DND-41 (cell line): ENCODE data around the gene SGSH.

Experiments used
- ATAC-seq: fragments of 200-7000 bp; cut with Tn5 transposase; 3 replicates; pipeline ENCODE4 v1.9.1; 2021; ENCODE audit warnings: low read depth; ENCODE audit not compliant: insufficient read depth
- DNase-seq: peaks from one replicate; pipeline ENCODE4 v3.0.0-alpha.2; 2020
- H2AFZ ChIP-seq: 2 replicates; pipeline ENCODE4 v1.6.0; 2012; ENCODE audit warnings: low read depth, low read length
- H3K27ac ChIP-seq: 2 replicates; pipeline ENCODE4 v1.5.1; 2012; ENCODE audit warnings: low read length, inconsistent platforms
- H3K27me3 ChIP-seq: fragments of 200-600 bp; sonication (generic); 2 replicates; pipeline ENCODE4 v1.6.0; 2012; ENCODE audit warnings: low read length, mild to moderate bottlenecking, inconsistent platforms; ENCODE audit not compliant: insufficient read depth, poor library complexity
- H3K36me3 ChIP-seq: 2 replicates; pipeline ENCODE4 v1.5.1; 2012; ENCODE audit warnings: low read length, inconsistent platforms; ENCODE audit not compliant: insufficient read depth
- H3K4me1 ChIP-seq: 2 replicates; pipeline ENCODE4 v1.5.1; 2012; ENCODE audit warnings: mild to moderate bottlenecking, low read length; ENCODE audit not compliant: insufficient read depth
- H3K4me2 ChIP-seq: 2 replicates; pipeline ENCODE4 v1.6.0; 2012; ENCODE audit warnings: mild to moderate bottlenecking, moderate library complexity, low read length, inconsistent platforms; ENCODE audit not compliant: insufficient read depth
- H3K4me3 ChIP-seq, 2 experiments: fragments of 200-600 bp in 1 of 2; shearing (Covaris generic) in 1 of 2; 2 replicates each; pipeline ENCODE4 v1.5.1; 2012 to 2016; ENCODE audit warnings: inconsistent platforms in 2 of 2, low read length in 2 of 2, mild to moderate bottlenecking in 2 of 2, low read depth in 1 of 2, moderate library complexity in 1 of 2
- H3K79me2 ChIP-seq: 2 replicates; pipeline ENCODE4 v1.6.0; 2012; ENCODE audit warnings: low read length, inconsistent platforms; ENCODE audit not compliant: insufficient read depth
- H3K9ac ChIP-seq: 2 replicates; pipeline ENCODE4 v1.6.0; 2012; ENCODE audit warnings: low read depth, mild to moderate bottlenecking, inconsistent platforms, low read length, moderate library complexity
- H3K9me3 ChIP-seq: 2 replicates; pipeline ENCODE4 v1.5.1; 2012; ENCODE audit warnings: low read length, moderate library complexity, mild to moderate bottlenecking, inconsistent platforms; ENCODE audit not compliant: insufficient read depth, severe bottlenecking
- H4K20me1 ChIP-seq: 2 replicates; pipeline ENCODE4 v1.6.0; 2012; ENCODE audit warnings: low read length; ENCODE audit not compliant: insufficient read depth
- EZH2 ChIP-seq: IDR thresholded peaks from 3 replicates; pipeline ENCODE4 v1.6.1; 2012; ENCODE audit warnings: borderline replicate concordance, low read depth, mild to moderate bottlenecking, moderate library complexity, low read length, inconsistent platforms; ENCODE audit not compliant: severe bottlenecking
- TF ChIP-seq, protein P1 (sequence below): IDR thresholded peaks from 2 replicates; pipeline ENCODE4 v1.5.1; 2012; ENCODE audit warnings: borderline replicate concordance, low read length, moderate library complexity, mild to moderate bottlenecking; ENCODE audit not compliant: poor library complexity, severe bottlenecking; ENCODE audit errors: extremely low read depth

SGSH gene

DNA sequence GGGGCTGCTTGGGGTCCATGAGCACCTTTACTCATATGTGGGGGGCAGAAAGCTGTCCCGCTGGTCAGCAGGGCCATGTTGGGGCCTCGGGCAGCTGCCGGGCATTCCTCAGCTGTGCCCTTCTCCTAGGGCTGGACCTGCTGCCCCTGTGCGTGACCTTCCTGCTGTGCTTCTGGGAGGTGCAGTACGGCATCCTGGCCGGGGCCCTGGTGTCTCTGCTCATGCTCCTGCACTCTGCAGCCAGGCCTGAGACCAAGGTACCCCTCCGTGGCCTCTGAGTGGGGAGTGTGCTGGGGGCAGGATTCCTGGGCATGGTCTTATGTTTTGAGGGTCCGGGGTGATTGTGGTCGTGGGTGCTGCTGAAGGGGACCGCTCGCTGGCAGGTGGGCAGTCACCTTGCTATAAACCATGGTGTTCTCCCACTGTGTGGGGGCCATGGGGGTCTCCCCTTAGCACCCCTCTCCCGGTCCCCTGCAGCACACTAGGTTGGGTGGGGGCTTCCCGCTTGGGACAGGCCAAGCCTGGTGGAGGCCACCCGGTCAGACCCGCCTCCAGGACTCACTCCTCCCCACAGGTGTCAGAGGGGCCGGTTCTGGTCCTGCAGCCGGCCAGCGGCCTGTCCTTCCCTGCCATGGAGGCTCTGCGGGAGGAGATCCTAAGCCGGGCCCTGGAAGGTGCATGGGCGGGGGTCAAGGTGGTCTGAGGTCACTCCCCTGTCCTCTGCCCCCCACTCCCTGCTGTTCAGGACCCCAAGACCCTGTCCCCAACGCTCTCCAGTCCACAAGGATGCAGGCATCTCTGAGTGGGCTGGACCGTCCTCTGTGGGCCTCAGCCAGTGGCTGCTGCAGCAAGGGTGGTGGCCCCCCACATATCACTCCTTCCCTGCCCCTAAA is 28.1 kb upstream of the SGSH start:
- no peak overlapping the region for H3K4me3 ChIP-seq
- no peak overlapping the region for H3K9ac ChIP-seq
- H3K4me1 ChIP-seq, result no peaks in the 10 kb centered on the region
- TF ChIP-seq, protein P1, sequence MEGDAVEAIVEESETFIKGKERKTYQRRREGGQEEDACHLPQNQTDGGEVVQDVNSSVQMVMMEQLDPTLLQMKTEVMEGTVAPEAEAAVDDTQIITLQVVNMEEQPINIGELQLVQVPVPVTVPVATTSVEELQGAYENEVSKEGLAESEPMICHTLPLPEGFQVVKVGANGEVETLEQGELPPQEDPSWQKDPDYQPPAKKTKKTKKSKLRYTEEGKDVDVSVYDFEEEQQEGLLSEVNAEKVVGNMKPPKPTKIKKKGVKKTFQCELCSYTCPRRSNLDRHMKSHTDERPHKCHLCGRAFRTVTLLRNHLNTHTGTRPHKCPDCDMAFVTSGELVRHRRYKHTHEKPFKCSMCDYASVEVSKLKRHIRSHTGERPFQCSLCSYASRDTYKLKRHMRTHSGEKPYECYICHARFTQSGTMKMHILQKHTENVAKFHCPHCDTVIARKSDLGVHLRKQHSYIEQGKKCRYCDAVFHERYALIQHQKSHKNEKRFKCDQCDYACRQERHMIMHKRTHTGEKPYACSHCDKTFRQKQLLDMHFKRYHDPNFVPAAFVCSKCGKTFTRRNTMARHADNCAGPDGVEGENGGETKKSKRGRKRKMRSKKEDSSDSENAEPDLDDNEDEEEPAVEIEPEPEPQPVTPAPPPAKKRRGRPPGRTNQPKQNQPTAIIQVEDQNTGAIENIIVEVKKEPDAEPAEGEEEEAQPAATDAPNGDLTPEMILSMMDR, result no peak
- no peak for TF ChIP-seq EZH2
- no peaks in the 10 kb centered on the region for H4K20me1 ChIP-seq
- H3K36me3 ChIP-seq, result no peaks in the 10 kb centered on the region
- H3K27me3 ChIP-seq, result no peaks in the 10 kb centered on the region
- H3K4me2 ChIP-seq, result no peak overlapping the region
- H2AFZ ChIP-seq, result no peak overlapping the region
- no peaks in the 10 kb centered on the region for H3K9me3 ChIP-seq
- H3K79me2 ChIP-seq, result no peaks in the 10 kb centered on the region
- H3K27ac ChIP-seq, result no peak overlapping the region
- DNase-seq (no peak), ATAC-seq (no peak)

DNA sequence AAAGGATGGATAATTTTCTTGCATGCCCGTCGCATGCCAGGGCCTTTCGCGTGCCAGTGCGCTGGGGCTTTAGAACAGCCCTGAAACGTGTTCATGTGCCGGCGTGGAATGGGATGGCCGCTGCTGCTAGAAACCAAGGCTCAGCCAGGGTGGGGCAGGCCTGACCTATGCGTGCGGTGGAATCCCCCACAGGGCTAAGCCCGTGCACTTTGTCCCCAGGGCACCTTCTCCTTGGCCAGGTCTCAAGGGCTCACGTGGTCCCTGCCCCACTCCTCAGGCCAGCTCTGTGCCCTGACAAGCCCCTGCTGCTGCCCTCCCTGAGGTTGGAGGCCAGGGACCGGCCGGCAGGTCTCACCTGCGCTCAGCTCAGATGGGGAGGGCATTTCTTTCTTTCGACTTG is 27.4 kb upstream of the SGSH start:
- H3K27ac ChIP-seq, result no peak overlapping the region
- H3K9ac ChIP-seq, result no peak overlapping the region
- H3K4me2 ChIP-seq, result no peak overlapping the region
- H2AFZ ChIP-seq, result no peak overlapping the region
- ATAC-seq (no peak), DNase-seq (no peak)
- no peaks in the 10 kb centered on the region for H3K79me2 ChIP-seq
- H4K20me1 ChIP-seq, result no peaks in the 10 kb centered on the region
- no peak overlapping the region for H3K4me3 ChIP-seq
- H3K9me3 ChIP-seq, result no peaks in the 10 kb centered on the region
- no peaks in the 10 kb centered on the region for H3K27me3 ChIP-seq
- TF ChIP-seq, protein P1, result no peak
- no peak for TF ChIP-seq EZH2
- H3K4me1 ChIP-seq, result no peaks in the 10 kb centered on the region
- no peaks in the 10 kb centered on the region for H3K36me3 ChIP-seq

DNA sequence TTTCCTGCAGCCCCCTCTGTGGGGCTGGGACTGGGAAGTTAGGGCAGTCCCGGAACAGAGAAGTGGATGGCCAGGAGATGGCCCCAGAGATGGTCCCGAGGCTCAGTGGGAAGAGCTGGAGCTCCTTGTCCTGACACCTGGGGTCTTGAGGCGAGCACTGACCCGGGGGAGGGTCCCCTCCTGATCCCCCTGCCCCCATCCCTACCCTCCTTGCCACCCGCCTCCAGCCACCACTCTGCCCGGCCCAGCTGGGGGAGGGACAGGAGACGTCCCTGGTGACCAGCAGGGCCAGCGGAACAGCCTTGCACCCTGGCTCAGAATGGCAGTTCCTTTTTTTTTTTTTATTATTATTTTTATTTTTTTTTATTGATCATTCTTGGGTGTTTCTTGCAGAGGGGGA is 26.6 kb upstream of the SGSH start:
- Histone ChIP-seq H3K4me1 (no peaks in the 10 kb centered on the region), H3K27ac (no peak overlapping the region)
- no peak for DNase-seq

More for the DNA sequence above, 26.6 kb upstream of the SGSH start:
- no peak overlapping the region for H3K4me2 ChIP-seq
- no peak for ATAC-seq
- no peak overlapping the region for H2AFZ ChIP-seq
- H3K79me2 ChIP-seq, result no peaks in the 10 kb centered on the region
- TF ChIP-seq, protein P1, result no peak
- no peak for TF ChIP-seq EZH2
- no peaks in the 10 kb centered on the region for H3K9me3 ChIP-seq
- no peak overlapping the region for H3K9ac ChIP-seq
- no peaks in the 10 kb centered on the region for H3K36me3 ChIP-seq
- H4K20me1 ChIP-seq, result no peaks in the 10 kb centered on the region
- no peaks in the 10 kb centered on the region for H3K27me3 ChIP-seq
- no peak overlapping the region for H3K4me3 ChIP-seq
